GM18870 (cell line): ENCODE measurements around the gene ZNF141.
"Not testable (repeated sequence)": the region's sequence is repeated elsewhere in the genome, so short reads cannot be mapped to it uniquely, and the experiment has no call there.

ENCODE experiments used
- ATAC-seq: cut with Tn5 transposase; IDR thresholded peaks from one replicate; pipeline ENCODE4 v1.9.1; 2021; ENCODE audit warnings: moderate library complexity; ENCODE audit not compliant: unreplicated experiment

Gene ZNF141

DNA sequence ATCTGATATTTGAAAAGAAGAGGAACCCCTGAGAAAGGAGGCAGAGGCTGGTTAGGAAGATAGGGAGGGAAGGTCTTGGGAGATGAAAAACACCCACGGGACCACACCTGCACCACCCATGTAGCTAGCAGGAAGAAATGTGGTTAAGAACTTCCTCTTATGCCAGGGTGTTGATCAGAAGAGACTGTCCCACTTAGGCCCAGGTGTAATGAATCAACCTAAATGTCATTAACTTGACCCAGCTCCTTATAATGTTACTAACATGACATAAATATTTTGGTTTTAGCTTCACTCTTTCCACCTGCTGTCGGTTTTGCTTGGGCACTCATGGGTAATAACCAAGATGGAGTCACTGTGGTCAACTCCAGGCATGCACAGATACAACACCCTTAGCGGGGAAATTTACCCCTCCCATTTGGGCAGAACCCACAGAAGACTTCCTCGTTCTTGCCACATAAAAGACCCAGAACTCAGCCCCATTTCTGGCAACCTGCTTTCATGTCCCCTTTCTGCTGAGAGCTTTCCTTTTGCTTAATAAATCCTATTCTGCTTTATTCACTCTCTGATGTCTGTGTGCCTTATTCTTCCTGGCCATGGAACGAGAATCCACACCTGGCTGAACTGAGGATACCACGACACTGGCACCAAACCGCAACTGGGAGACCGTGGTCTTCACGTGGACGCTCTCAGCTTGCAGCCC is 46.8 kb downstream of the ZNF141 start:
- no peak for ATAC-seq

DNA sequence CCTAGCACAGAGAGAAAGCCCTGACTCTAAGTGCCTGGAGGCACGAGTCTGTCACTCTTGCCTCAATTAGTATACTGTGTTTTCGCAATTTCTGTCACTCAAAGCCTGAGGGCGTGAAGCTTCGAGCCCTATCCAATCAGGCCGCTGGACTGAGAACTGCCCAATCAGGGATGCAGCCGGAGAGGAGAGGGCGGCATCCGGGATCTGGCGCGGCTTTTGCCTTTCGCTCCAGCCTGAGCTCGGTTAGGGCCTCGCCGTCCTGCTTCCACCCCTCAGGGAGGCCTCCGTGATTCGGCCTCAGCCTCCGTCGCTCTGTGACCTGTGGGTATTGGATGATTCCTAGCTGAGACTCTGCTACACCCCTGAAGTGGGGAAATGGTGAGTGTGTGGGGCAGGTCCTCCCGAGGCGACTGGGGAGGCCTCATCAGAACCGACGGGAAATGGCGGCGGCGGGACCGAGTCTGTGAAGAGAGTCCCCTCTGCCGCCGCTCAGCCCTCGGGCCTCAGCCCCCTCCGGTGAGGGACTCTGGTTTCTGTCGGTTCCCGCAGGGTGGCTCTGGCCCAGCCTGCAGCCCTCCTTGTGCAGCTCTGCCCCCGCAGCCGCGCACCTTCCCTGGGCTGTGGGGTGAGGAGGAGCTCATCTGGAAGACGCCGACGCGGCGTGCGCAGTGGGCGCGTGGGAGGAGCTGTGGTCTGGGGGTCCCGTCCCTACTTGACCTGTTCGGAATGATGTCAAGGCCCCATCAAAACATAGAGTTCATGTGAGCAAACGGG is 48.5 kb downstream of the ZNF141 start:
- no peak for ATAC-seq

DNA sequence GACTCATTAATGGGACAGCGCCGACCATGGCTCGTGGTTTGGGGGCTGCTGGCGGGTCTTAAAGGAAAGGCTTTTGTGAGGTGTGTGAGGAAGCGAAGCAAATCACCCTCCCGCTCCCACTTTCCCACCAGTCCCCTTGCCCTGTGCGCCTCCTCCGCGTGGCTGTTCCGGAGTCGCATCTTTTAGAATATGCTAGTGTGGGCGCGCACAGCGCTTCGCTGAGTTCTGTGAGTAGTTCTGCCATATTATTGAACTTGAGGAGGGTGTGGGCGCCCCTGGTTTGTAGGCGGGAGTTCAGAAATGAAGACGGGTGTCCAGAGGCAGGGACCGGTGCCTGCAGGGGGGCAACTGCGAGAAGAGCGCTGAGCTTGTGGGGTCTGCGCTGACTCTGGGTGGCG is 49.1 kb downstream of the ZNF141 start:
- ATAC-seq = no peak

DNA sequence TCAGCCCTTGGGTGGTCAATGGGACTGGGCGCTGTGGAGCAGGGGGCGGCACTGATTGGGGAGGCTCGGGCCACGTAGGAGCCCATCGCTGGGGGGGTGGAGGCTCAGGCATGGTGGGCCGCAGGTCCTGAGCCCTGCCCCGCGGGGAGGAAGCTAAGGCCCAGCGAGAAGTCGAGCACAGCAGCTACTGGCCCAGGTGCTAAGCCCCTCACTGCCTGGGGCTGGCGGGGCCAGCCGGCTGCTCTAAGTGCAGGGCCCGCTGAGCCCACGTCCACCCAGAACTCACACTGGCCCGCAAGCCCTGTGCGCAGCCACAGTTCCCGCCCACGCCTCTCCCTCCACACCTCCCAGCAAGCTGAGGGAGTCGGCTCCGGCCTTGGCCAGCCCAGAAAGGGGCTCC is 66.4 kb downstream of the ZNF141 start:
- no peak for ATAC-seq

DNA sequence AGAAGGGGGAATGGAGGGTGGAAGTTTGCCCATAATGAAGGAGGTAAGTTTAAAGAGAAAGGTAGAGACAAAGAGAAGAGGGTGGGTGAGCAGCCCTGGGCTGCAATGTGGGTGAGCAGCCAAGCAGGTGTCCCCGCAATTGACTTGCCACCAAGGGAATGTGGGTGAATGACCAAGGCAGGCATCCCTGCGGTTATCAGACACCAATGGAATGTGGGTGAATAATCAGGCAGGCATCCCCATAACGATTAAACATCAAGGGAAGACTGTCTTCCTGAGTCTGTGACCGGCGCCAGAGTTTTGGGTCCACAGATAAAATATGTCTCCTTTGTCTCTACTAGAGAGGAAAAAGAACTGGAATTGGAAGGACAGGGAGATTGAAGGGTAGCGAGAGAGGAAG is 70.7 kb downstream of the ZNF141 start:
- ATAC-seq = not testable (repeated sequence)

DNA sequence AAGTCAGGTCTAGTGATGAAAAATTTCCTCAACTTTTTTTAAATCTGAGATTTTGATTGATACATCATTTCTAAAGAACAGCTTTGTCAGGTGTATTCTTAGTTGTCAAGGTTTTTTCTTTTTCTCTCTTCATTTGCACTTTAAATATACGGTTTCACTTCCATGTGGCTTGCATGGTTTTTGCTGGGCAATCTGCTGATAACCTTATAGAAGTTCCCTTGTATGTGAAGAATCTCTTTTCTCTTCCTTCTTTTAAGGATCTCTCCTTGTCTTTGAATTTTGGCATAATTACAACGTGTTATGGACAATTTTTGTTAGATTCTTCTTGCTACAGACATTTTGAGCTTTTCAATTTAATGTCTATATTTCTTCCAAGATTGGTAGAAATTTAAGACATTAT is 85.0 kb downstream of the ZNF141 start:
- ATAC-seq = no peak
